Esophagus muscularis mucosa (tissue), 4 donors: ENCODE data around the gene TMEM100. TPM values are rescaled to one million over a fixed set of nuclear protein-coding genes. Genes with fewer than 3 reads are reported as not detected.

Experiments
- DNase-seq: peaks from one replicate; pipeline ENCODE4 v3.0.0-alpha.2; 2017; ENCODE audit errors: extremely low spot score
- H3K27ac ChIP-seq, 4 donors: fragments of 200-600 bp; sonication (generic); replicated peaks in 1 of 4; 1 replicate in 3 of 4; 2 replicates in 1 of 4; pipeline ENCODE4 v1.5.1; 2016 to 2019; ENCODE audit warnings: mild to moderate bottlenecking in 1 of 4
- H3K27me3 ChIP-seq, 4 donors: fragments of 200-600 bp; sonication (generic); one replicate each; pipeline versions ENCODE4 v1.5.1 to v1.6.0; 2016 to 2019
- H3K36me3 ChIP-seq, 4 donors: fragments of 200-600 bp; sonication (generic); one replicate each; pipeline ENCODE4 v1.5.1; 2016 to 2019
- H3K4me1 ChIP-seq, 4 donors: fragments of 200-600 bp; sonication (generic); one replicate each; pipeline ENCODE4 v1.5.1; 2016 to 2019
- H3K4me3 ChIP-seq, 4 donors: fragments of 200-600 bp; sonication (generic); 1 replicate in 2 of 4; 2 replicates in 2 of 4; pipeline ENCODE4 v1.5.1; 2016 to 2019; ENCODE audit warnings: mild to moderate bottlenecking in 4 of 4, moderate library complexity in 1 of 4
- H3K9me3 ChIP-seq, 4 donors: fragments of 200-600 bp; sonication (generic); 1 replicate in 3 of 4; 2 replicates in 1 of 4; pipeline ENCODE4 v1.5.1; 2016 to 2019
- CTCF ChIP-seq, 3 experiments: fragments of 200-600 bp in 2 of 3; fragments of 450-650 bp in 1 of 3; sonication (generic) in 2 of 3; IDR thresholded peaks; one replicate each; pipeline ENCODE4 v1.5.1; 2017 to 2019; ENCODE audit warnings: antibody characterized with exemption in 3 of 3, mild to moderate bottlenecking in 2 of 3, moderate library complexity in 1 of 3
- EP300 ChIP-seq: sonication (generic); formaldehyde crosslinking; IDR thresholded peaks from one replicate; pipeline ENCODE4 v1.6.1; 2017; ENCODE audit warnings: antibody characterized with exemption
- POLR2A ChIP-seq: fragments of 450-650 bp; IDR thresholded peaks from one replicate; pipeline ENCODE4 v1.6.1; 2017; ENCODE audit warnings: antibody characterized with exemption, moderate library complexity, mild to moderate bottlenecking, low read depth
- POLR2AphosphoS5 ChIP-seq, 2 donors: sonication (generic); formaldehyde crosslinking; IDR thresholded peaks; one replicate each; pipeline ENCODE4 v1.6.1; 2017; ENCODE audit warnings: antibody characterized with exemption in 2 of 2
- WGBS: methylation state at CpG from one replicate; pipeline ENCODE4 v1.1.5; 2018; 5-methylcytosine and 5-hydroxymethylcytosine counted together
- intact Hi-C: fragments of 100-400 bp; cut with DNase I; formaldehyde crosslinking; loops from one replicate; pipeline ENCODE4 v1.15.1; 2023
- total RNA-seq, 4 donors: library from RNA; depleted of rRNA; stranded (reverse); fragments of >200 nt; gene quantifications; one replicate each; pipeline versions ENCODE4 v1.1.0 to v1.2.1, GENCODE V29; 2016

The TMEM100 gene
- total RNA-seq, 4 donors from 2014 or later = 4.2 to 9.6 (median 9.5) TPM

GRCh38 chr17:55692276-55692675, 30.4 kb downstream of the TMEM100 start:
- no peak overlapping the region for H3K27ac ChIP-seq
- 87% methylated on average over 2 of the region's 2 CpGs for WGBS

GRCh38 chr17:55691666-55692065, 31.0 kb downstream of the TMEM100 start:
- H3K4me3 ChIP-seq = no peak overlapping the region
- no peaks in the 10 kb centered on the region for H3K27me3 ChIP-seq
- H3K27ac ChIP-seq = no peak overlapping the region
- H3K36me3 ChIP-seq = no peaks in the 10 kb centered on the region
- no peak for DNase-seq
- TF ChIP-seq POLR2AphosphoS5 (IDR thresholded peaks at IDR 0.05) (no peak), POLR2A (no peak), CTCF (IDR thresholded peaks at IDR 0.05) (no peak), EP300 (no peak)
- peaks cover 0 to 25% (median 25%) of the 10 kb centered on the region in 4 donors for H3K4me1 ChIP-seq
- intact Hi-C loops = no loop called here
- no peaks in the 10 kb centered on the region for H3K9me3 ChIP-seq

More at GRCh38 chr17:55692276-55692675, 30.4 kb downstream of the TMEM100 start:
- DNase-seq = no peak
- intact Hi-C loops = no loop called here
- Histone ChIP-seq H3K9me3 (no peaks in the 10 kb centered on the region), H3K4me1 (peaks cover 0 to 25% (median 25%) of the 10 kb centered on the region in 4 donors), H3K27me3 (no peaks in the 10 kb centered on the region), H3K4me3 (no peak overlapping the region), H3K36me3 (no peaks in the 10 kb centered on the region)
- TF ChIP-seq EP300 = no peak
- TF ChIP-seq POLR2A = no peak
- no peak for TF ChIP-seq CTCF (IDR thresholded peaks at IDR 0.05)
- TF ChIP-seq POLR2AphosphoS5 (IDR thresholded peaks at IDR 0.05) = no peak

- no peak for TF ChIP-seq EP300
- no peak for TF ChIP-seq POLR2AphosphoS5 (IDR thresholded peaks at IDR 0.05)
- TF ChIP-seq POLR2A = no peak
- TF ChIP-seq CTCF (IDR thresholded peaks at IDR 0.05) = no peak
- intact Hi-C loops = no loop called here
- Histone ChIP-seq H3K4me1 (peaks cover 0 to 25% (median 25%) of the 10 kb centered on the region in 4 donors), H3K36me3 (no peaks in the 10 kb centered on the region), H3K9me3 (no peaks in the 10 kb centered on the region), H3K4me3 (no peak overlapping the region), H3K27me3 (no peaks in the 10 kb centered on the region), H3K27ac (no peak overlapping the region)
- no peak for DNase-seq
- WGBS = 59% methylated on average over 2 of the region's 2 CpGs
Observed at GRCh38 chr17:55690105-55690508, 32.6 kb downstream of the TMEM100 start.

GRCh38 chr17:55689672-55690071, 33.0 kb downstream of the TMEM100 start:
- H3K4me1 ChIP-seq = peaks cover 0 to 25% (median 23%) of the 10 kb centered on the region in 4 donors
- intact Hi-C loops = no loop called here
- no peak for DNase-seq
- H3K9me3 ChIP-seq = no peaks in the 10 kb centered on the region
- no peaks in the 10 kb centered on the region for H3K27me3 ChIP-seq
- H3K36me3 ChIP-seq = no peaks in the 10 kb centered on the region
- no peak for TF ChIP-seq POLR2AphosphoS5 (IDR thresholded peaks at IDR 0.05)
- no peak for TF ChIP-seq CTCF (IDR thresholded peaks at IDR 0.05)
- TF ChIP-seq EP300 = no peak
- no peak for TF ChIP-seq POLR2A
- WGBS = 87% methylated on average over 4 of the region's 4 CpGs
- H3K27ac ChIP-seq = no peak overlapping the region
- no peak overlapping the region for H3K4me3 ChIP-seq

- Histone ChIP-seq H3K4me1 (peaks cover 0 to 10% (median 6%) of the 10 kb centered on the region in 4 donors), H3K27me3 (no peaks in the 10 kb centered on the region), H3K9me3 (no peaks in the 10 kb centered on the region), H3K36me3 (no peaks in the 10 kb centered on the region), H3K4me3 (no peak overlapping the region), H3K27ac (no peak overlapping the region)
- WGBS = 77% methylated on average over 3 of the region's 3 CpGs
- TF ChIP-seq EP300 (no peak), POLR2AphosphoS5 (IDR thresholded peaks at IDR 0.05) (no peak), CTCF (IDR thresholded peaks at IDR 0.05) (no peak), POLR2A (no peak)
- intact Hi-C loops = no loop called here
- no peak for DNase-seq
Observed at GRCh38 chr17:55688057-55688456, 34.6 kb downstream of the TMEM100 start.
